KOPT-K1 (cell line): Measurements from ENCODE around the gene OSCP1.
A peak's percentile ranks its signal among the peaks of the same experiment; 100 is the strongest.
"Not testable (repeated sequence)": the region's sequence is repeated elsewhere in the genome, so short reads cannot be mapped to it uniquely, and the experiment has no call there.

Experiments
- H3K27ac ChIP-seq: fragments of 200-600 bp; sonication (generic); 2 replicates; pipeline ENCODE4 v1.5.1; 2016; ENCODE audit warnings: antibody characterized with exemption, mild to moderate bottlenecking, low read depth, low read length; ENCODE audit not compliant: poor library complexity, severe bottlenecking
- H3K36me3 ChIP-seq: fragments of 200-600 bp; sonication (generic); 2 replicates; pipeline ENCODE4 v1.5.1; 2017; ENCODE audit warnings: antibody characterized with exemption, mild to moderate bottlenecking, low read length, moderate library complexity; ENCODE audit not compliant: insufficient read depth
- H3K9me3 ChIP-seq: fragments of 200-600 bp; sonication (generic); 2 replicates; pipeline ENCODE4 v1.5.1; 2017; ENCODE audit warnings: antibody characterized with exemption, low read length, mild to moderate bottlenecking; ENCODE audit not compliant: insufficient read depth, poor library complexity, severe bottlenecking

The OSCP1 gene, protein sequence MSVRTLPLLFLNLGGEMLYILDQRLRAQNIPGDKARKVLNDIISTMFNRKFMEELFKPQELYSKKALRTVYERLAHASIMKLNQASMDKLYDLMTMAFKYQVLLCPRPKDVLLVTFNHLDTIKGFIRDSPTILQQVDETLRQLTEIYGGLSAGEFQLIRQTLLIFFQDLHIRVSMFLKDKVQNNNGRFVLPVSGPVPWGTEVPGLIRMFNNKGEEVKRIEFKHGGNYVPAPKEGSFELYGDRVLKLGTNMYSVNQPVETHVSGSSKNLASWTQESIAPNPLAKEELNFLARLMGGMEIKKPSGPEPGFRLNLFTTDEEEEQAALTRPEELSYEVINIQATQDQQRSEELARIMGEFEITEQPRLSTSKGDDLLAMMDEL

DNA sequence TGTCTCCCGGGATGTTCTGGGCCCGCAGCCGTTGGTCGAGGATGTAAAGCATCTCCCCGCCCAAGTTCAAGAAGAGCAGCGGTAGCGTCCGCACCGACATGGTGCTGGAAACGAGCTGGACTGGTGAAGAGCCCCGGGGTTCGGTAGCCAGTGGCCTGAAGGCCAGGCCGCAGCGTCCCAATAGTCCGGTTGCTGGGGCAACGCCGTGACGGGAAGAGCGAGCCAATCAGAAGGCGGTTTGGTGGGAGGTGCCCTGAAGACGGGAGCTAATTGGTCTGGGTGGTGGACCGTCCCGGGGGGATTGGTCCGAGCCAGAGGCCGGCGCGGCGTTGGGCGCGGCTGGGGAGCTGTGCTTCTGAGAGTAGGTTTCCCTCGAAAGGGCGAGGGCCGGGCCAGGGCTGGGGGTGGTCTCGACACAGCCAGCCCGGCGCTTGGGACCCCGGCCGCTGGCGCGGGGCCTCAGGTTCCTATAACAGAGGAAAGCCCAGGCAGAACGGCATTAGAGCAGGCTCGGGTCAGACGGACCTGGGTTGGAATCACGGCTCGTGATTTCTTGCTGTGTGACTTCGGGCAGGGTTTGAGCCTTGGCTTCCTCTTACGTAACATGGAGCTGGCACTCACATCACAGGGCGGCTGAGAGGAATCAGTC lies at the start of gene OSCP1:
Gene OSCP1 (minus strand): TSS at position 182 of the 649 bp plus-strand sequence. CDS start 82 bp downstream, at position 100.
- Histone ChIP-seq H3K9me3 (no peaks in the 10 kb centered on the region), H3K27ac (peak within 1 kb of the TSS; percentile 70), H3K36me3 (peaks cover 18% of the 10 kb centered on the region)

DNA sequence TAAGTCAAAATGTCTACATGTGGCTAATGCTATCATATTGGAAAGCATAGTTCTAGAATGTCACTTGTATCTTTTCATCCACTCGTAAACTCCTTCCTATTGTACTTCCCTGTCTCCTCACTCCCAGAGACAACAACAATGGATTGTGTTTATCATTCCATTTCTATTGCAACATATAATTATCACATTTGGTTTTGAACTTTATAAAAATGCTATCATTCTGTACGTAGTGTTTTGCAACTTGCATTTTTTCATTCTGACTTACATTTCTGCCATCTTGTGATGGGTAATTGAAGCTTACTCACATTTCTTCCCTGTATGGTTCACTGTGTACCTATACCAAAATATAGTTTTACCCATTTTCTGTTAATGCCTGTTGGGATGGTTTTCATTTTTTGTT lies 47.0 kb upstream of the OSCP1 start:
- Histone ChIP-seq H3K9me3 (no peaks in the 10 kb centered on the region), H3K36me3 (no peaks in the 10 kb centered on the region), H3K27ac (no peak overlapping the region)

DNA sequence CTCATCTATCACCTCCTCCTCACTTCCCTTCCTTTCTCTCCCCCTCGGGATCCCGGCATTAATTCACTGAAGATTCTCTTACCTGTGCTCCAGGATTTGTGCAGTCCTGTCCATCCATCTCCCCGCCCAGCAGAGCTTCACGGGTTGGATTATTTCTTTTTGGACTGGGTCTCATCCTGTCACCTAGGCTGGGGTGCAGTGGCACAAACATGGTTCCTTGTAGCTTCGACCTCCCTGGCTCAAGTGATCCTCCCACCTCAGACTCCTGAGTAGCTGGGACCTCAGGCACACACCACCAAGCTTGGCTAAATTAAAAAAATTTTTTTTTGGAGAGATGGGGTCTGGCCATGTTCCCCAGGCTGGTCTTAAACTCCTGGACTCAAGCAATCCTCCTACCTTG lies 44.7 kb upstream of the OSCP1 start:
- Histone ChIP-seq H3K36me3 (no peaks in the 10 kb centered on the region), H3K27ac (no peak overlapping the region), H3K9me3 (no peaks in the 10 kb centered on the region)

DNA sequence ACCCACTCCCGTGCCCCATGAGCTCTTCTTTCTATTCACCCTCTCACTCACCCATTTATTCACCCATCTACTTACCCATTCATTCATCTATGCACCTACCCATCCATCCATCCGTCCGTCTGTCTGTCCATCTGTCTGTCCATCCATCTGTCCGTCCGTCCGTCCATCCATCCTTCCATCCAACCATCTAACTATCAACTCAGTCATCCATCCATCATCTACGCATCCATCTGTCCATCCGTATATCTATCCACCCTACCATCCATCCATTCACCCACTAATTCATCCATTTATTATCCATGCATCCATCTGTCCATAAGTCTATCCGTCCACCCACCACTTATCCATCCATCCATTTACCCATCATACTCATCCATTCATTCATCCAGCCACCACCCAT lies 43.3 kb upstream of the OSCP1 start:
- no peak overlapping the region for H3K27ac ChIP-seq
- H3K9me3 ChIP-seq = no peaks in the 10 kb centered on the region
- no peaks in the 10 kb centered on the region for H3K36me3 ChIP-seq

DNA sequence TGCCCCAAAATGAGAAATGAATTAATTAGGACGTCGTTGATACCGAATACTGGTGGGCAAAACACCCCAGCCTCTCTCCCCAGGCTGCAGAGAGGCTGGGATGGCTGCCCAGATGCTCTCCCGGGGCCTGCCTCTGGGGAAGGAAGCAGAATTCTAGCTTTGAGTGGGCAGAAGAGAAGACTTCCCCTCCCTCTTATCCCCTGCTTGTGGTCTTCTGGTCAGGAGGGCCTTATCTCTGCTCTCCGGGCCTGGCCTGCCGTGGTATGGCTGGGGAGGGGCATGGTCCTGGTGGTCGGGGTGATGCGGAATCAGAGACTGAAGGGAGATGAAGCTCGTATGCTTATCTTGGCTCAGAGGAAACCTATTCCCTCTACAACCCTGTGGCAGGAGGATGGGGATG lies 42.2 kb upstream of the OSCP1 start:
- Histone ChIP-seq H3K36me3 (no peaks in the 10 kb centered on the region), H3K27ac (no peak overlapping the region), H3K9me3 (no peaks in the 10 kb centered on the region)

DNA sequence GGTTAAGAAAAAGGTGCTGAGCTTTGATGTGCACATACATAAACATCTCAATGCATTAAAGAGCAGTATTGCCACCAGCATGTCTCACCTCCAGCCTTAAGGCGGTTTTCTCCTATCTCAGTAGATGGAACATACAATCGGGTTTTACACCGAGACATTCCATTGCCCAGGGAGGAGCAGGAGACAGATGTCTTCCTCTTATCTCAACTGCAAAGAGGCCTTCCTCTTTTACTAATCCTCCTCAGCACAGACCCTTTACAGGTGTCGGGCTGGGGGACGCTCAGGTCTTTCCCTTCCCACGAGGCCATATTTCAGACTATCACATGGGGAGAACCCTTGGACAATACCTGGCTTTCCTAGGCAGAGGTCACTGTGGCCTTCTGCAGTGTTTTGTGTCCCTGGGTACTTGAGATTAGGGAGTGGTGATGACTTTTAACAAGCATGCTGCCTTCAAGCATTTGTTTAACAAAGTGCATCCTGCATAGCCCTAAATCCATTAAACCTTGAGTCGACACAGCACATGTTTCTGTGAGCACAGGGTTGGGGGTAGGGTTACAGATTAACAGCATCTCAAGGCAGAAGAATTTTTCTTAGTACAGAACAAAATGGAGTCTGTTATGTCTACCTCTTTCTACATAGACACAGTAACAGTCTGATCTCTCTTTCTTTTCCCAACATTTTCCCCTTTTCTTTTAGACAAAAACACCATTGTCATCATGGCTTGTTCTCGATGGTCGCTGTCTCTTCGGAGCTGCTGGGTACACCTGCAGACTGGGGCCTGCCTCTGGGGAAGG lies 39.2 kb upstream of the OSCP1 start:
- not testable (repeated sequence) for H3K9me3 ChIP-seq, H3K27ac ChIP-seq, H3K36me3 ChIP-seq

DNA sequence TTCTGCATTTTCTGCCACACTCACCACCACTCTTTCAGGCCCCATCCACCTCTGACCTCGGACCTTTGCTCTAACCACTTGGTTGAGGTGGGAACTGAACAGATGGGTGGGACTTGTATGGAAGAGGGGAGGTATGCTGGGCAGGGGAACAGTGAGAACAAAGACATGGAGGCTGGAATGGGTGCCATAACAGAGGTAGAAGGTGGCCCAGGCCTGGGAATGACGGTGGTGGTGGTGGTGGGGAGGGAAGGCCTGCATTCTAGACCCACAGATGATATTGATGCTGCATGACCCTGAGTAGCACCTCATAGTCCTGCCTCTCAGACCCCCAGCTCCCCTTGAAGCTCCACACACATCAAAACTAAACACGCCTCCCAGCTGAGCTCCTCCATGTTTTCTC lies 37.7 kb upstream of the OSCP1 start:
- H3K27ac ChIP-seq = no peak overlapping the region
- H3K36me3 ChIP-seq = no peaks in the 10 kb centered on the region
- no peaks in the 10 kb centered on the region for H3K9me3 ChIP-seq

DNA sequence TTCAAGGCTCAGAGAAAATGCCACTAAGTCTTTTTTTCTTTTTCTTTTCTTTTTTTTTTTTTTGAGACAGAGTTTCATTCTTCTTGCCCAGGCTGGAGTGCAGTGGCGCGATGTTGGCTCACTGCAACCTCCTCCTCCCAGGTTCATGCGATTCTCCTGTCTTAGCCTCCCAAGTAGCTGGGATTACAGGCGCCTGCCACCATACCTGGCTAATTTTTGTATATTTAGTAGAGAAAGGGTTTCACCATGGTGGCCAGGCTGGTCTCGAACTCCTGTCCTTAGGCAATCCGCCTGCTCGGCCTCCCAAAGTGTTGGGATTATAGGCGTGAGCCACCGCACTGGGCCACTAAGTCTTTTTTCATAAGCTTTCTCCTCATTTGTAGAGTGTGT lies 37.1 kb upstream of the OSCP1 start:
- H3K27ac ChIP-seq, H3K9me3 ChIP-seq: not testable (repeated sequence)

DNA sequence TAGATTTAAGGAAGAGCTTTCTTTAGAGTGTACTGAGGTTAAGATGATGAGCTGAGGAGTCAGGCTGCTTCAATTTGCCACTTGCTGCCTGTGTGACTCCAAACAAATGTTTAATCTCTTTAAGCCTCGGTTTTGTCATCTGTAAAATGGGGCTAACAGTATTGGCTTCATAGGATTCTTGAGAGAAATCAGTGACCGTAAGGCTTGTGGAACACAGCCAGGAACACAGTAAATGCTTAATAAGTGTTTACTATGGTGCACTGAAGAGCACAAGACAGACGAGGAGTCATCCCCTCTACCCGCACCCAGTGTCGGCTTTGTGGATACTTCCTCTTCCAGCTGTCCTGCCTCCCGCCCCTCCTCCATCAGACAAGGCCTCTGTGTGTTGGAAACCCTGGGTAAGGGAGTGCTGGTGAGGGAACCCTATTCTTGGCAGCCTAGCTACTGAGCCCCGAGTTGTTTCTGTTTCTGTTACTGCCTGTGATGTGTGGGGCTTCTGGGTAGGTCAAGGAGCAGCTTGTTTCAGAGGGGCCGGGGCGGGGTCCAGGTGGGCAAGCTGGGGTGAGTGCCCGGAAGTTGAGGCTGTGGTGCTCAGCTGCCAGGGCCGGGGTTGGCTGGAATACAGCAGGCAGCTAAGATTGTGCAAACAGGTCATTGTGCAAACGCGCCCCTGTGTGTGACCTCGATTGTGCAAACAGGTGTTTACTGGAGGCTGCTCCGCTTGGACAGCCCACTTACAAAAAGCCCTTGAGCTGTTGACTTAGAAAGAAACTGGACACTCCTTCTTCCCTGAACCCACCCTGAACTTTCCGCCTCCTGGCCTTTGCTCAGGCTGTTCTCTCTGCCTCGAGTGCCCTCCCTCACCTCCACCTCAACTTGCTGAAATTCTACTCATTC lies 36.4 kb upstream of the OSCP1 start:
- H3K27ac ChIP-seq = no peak overlapping the region
- no peaks in the 10 kb centered on the region for H3K36me3 ChIP-seq
- H3K9me3 ChIP-seq = no peaks in the 10 kb centered on the region

More for the DNA sequence above, 37.1 kb upstream of the OSCP1 start:
- not testable (repeated sequence) for H3K36me3 ChIP-seq

DNA sequence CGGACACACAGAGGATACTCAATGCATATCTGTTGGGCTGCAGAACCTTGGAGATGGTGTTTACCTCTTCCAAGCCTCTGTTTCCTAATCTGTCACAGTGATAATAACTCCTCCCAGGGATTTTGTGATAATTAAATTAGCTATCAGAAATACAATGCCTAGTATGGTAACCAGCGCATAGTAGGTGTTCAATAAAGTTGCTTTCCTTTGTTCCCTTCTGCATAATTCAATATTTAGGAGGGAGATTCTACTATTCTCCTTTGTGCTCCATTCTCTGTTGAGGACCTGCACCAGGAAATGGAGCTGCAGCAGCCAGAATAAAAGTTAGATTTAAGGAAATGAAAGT lies 35.8 kb upstream of the OSCP1 start:
- no peaks in the 10 kb centered on the region for H3K36me3 ChIP-seq
- H3K27ac ChIP-seq = no peak overlapping the region
- no peaks in the 10 kb centered on the region for H3K9me3 ChIP-seq

DNA sequence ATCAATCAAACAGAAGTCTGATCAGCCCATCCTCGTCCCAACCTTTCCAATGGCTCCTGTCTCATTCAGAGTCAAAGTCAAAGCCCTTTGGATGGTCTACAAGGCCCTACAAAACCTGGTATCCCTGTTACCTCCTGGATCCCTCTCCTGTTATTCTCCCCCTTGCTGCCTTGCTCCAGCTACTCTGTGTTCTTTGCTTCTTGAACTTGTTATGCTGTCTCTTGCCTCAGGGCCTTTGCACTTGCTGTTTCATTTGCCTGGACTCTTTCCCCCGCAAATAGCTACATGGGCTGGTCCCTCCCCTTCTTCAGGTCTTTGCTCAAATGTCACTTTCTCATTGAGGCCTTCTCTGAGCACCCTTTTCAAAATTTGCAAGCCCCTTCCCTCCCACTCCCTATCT lies 33.8 kb upstream of the OSCP1 start:
- no peak overlapping the region for H3K27ac ChIP-seq
- no peaks in the 10 kb centered on the region for H3K36me3 ChIP-seq

DNA sequence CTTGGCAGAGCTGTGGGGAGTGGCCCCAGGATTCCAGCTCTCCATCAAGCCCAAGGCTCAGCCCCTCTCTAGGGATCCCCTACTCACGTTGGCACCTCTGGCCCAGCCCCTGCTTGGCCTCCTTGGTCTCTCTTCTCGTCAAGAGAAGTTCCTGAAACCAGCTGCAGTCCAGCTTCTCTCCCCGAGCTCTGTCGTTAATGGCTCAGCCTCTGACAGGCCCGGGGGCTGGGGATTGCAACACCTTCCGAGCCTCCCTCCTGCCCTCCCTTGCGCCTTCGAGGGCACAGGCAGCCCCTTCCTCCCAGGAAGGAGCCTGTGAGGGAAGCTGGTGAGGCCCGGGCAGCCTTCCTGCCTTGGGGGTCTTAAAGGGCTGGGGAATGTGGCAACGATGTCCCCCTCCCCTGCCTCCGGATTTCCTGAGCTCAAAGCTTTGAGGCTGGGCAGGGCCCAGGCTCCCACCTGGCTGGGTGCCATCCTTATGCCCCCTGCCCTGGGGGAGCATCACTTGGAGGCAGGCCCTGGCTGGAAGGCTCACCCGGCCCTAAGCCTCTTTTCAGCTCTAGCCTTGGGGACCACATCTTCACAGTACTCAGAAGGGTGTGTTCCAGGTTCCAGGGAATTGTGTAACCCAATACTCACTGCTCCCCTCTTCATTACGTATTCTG lies 32.6 kb upstream of the OSCP1 start, which contains the start of gene CSF3R:
Gene CSF3R (minus strand): TSS at position 190 of the 665 bp plus-strand sequence. CDS start 3,417 bp downstream, outside the sequence.
- H3K36me3 ChIP-seq = no peaks in the 10 kb centered on the region
- H3K9me3 ChIP-seq = no peaks in the 10 kb centered on the region
- no peak within 1 kb of the TSS for H3K27ac ChIP-seq

More for the DNA sequence above, 33.8 kb upstream of the OSCP1 start:
- no peaks in the 10 kb centered on the region for H3K9me3 ChIP-seq

DNA sequence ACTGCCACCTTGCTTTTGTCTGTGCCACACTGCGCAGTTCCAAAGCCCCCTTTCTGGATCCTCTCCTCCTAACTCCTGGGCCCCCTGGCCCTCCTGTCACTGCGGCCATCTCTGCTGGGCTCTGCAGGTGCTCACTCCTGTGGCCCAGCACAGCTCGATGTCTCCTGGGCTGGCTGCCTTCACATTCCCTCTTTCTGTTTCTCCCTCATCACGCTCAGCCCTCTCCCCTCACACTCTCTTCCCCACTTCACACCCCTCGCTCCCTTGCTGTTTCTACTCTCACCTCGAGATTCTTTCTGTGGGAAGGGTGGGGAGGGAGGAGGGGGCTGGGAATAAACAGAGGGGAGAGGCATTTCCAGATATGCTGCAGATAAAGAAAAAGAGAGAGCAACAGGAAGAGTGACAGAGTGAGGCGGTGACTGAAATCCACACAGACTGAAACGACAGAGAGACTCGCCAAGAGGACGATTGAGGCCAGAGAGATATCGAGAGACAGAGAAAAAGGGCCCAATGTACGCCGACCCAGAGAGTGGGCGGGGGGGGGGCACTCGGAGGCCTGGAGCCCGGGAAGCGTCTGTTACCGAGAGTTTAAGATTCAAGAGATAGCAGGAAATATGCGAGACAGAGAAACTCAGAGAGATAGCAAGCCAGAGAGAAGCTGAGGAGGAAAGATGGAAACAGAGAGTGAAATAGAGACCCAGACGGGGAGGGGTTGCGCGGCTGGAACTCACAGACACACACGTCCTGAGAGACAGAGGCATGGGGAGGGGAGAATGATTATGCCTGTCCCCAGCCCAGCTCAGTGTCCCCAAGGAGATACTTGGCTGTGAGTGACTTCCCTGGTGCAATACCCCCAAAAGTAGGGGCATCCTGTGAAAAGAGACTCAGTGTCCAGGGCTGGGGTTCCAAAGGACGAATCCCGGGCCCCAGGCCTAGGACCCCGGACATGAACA lies 31.8 kb upstream of the OSCP1 start:
- no peaks in the 10 kb centered on the region for H3K36me3 ChIP-seq
- no peak overlapping the region for H3K27ac ChIP-seq
- H3K9me3 ChIP-seq = no peaks in the 10 kb centered on the region
